ENCODE results near the gene DRC3.

GRCh38 chr17:17943281-17943984 is 29.2 kb upstream of the DRC3 start:
- no peak for TF ChIP-seq CTCF (optimal IDR thresholded peaks at IDR 0.05 in 1 of 3, IDR thresholded peaks at IDR 0.05 in 1 of 3, conservative IDR thresholded peaks at IDR 0.05 in 1 of 3; ENCODE audit: extremely low read depth in 1 of 3, insufficient read depth in 2 of 3, low read length in 3 of 3)
- no peak for TF ChIP-seq EZH2 (IDR thresholded peaks at IDR 0.05; ENCODE audit: low read length)
